IMR-90 (cell line): ENCODE results near the gene CARMIL1. TPM values are rescaled to one million over a fixed set of nuclear protein-coding genes. Genes with fewer than 3 reads are reported as not detected.

Experiments
- ATAC-seq: fragments of 200-7000 bp; cut with Tn5 transposase; 2 replicates; pipeline ENCODE4 v1.9.1; 2020; ENCODE audit warnings: low read depth, mild to moderate bottlenecking, moderate library complexity
- BruUV-seq: library from RNA; stranded (reverse); fragments of 400-500 nt; replicated peaks from 2 replicates; lab custom pipeline; 2021; lab: Mats Ljungman, UMichigan
- CTCF ChIA-PET: fragments of 300-600 bp; formaldehyde crosslinking; extraction: SDS; loops from one replicate; lab custom pipeline; 2021; ENCODE audit warnings: antibody characterized with exemption; lab: Yijun Ruan, JAX
- POLR2A ChIA-PET: fragments of 300-600 bp; sonication (Branson Sonifier 250); formaldehyde crosslinking; loops from one replicate; lab custom pipeline; 2022; ENCODE audit warnings: antibody characterized with exemption; ENCODE audit not compliant: unreplicated experiment; lab: Charles Lee
- DNase-seq: peaks from one replicate; pipeline ENCODE4 v3.0.0; 2013
- H2AFZ ChIP-seq: replicated peaks from 2 replicates; pipeline ENCODE3; 2013; ENCODE audit warnings: low read length, mild to moderate bottlenecking; ENCODE audit not compliant: poor library complexity
- H2AK5ac ChIP-seq: 2 replicates; pipeline ENCODE4 v1.6.1; 2013; ENCODE audit warnings: low read depth, low read length, inconsistent platforms
- H2AK9ac ChIP-seq: replicated peaks from 2 replicates; pipeline ENCODE3; 2013; ENCODE audit warnings: mild to moderate bottlenecking, low read depth, low read length, moderate library complexity; ENCODE audit not compliant: poor library complexity
- H2BK120ac ChIP-seq: 2 replicates; pipeline ENCODE4 v1.6.1; 2013; ENCODE audit warnings: low read depth, low read length, inconsistent platforms
- H2BK15ac ChIP-seq: 3 replicates; pipeline ENCODE4 v1.6.1; 2013; ENCODE audit warnings: low read depth, low read length, inconsistent platforms
- H2BK20ac ChIP-seq: 2 replicates; pipeline ENCODE4 v1.6.1; 2013; ENCODE audit warnings: low read depth, mild to moderate bottlenecking, inconsistent platforms, low read length, moderate library complexity
- H2BK5ac ChIP-seq: 2 replicates; pipeline ENCODE4 v1.6.1; 2013; ENCODE audit warnings: mild to moderate bottlenecking, low read depth, low read length, inconsistent platforms; ENCODE audit not compliant: poor library complexity, severe bottlenecking
- H3K14ac ChIP-seq: replicated peaks from 2 replicates; pipeline ENCODE4 v1.6.1; 2013; ENCODE audit warnings: low read depth, low read length, inconsistent platforms
- H3K18ac ChIP-seq: 2 replicates; pipeline ENCODE4 v1.6.1; 2013; ENCODE audit warnings: low read depth, low read length, control low read depth
- H3K23ac ChIP-seq: 2 replicates; pipeline ENCODE4 v1.6.1; 2013; ENCODE audit warnings: low read depth, low read length, inconsistent platforms
- H3K27ac ChIP-seq: 2 replicates; pipeline ENCODE4 v1.5.1; 2013; ENCODE audit warnings: mild to moderate bottlenecking, control low read depth, low read length; ENCODE audit not compliant: insufficient read depth
- H3K27me3 ChIP-seq: 2 replicates; pipeline ENCODE4 v1.6.1; 2013; ENCODE audit warnings: low read length; ENCODE audit not compliant: control insufficient read depth, insufficient read depth
- H3K36me3 ChIP-seq: 2 replicates; pipeline ENCODE4 v1.6.1; 2013; ENCODE audit warnings: low read length, mixed read lengths; ENCODE audit not compliant: control insufficient read depth, insufficient read depth
- H3K4ac ChIP-seq: 2 replicates; pipeline ENCODE4 v1.6.1; 2013; ENCODE audit warnings: low read depth, low read length, inconsistent platforms
- H3K4me1 ChIP-seq: 2 replicates; pipeline ENCODE4 v1.6.1; 2013; ENCODE audit warnings: low read length, mixed read lengths; ENCODE audit not compliant: control insufficient read depth, insufficient read depth
- H3K4me2 ChIP-seq: 2 replicates; pipeline ENCODE4 v1.6.1; 2013; ENCODE audit warnings: low read depth, mild to moderate bottlenecking, control low read depth, low read length, moderate library complexity
- H3K4me3 ChIP-seq: 2 replicates; pipeline ENCODE4 v1.5.1; 2013; ENCODE audit warnings: low read depth, mild to moderate bottlenecking, control low read depth, low read length, moderate library complexity; ENCODE audit not compliant: insufficient read depth
- H3K56ac ChIP-seq: 2 replicates; pipeline ENCODE4 v1.6.1; 2013; ENCODE audit warnings: low read length, inconsistent platforms; ENCODE audit not compliant: insufficient read depth; ENCODE audit errors: extremely low read depth
- H3K79me1 ChIP-seq, 2 experiments: 2 replicates each; pipeline ENCODE4 v1.6.1; 2013; ENCODE audit warnings: low read length in 2 of 2, inconsistent platforms in 1 of 2, low read depth in 1 of 2
- H3K9ac ChIP-seq: 2 replicates; pipeline ENCODE4 v1.6.1; 2013; ENCODE audit warnings: low read depth, low read length, control low read depth
- H3K9me1 ChIP-seq: 2 replicates; pipeline ENCODE4 v1.6.1; 2013; ENCODE audit warnings: low read length, inconsistent platforms; ENCODE audit not compliant: insufficient read depth
- H3K9me3 ChIP-seq: 2 replicates; pipeline ENCODE4 v1.6.1; 2013; ENCODE audit warnings: low read length; ENCODE audit not compliant: control insufficient read depth, insufficient read depth
- H4K20me1 ChIP-seq: 2 replicates; pipeline ENCODE4 v1.6.1; 2013; ENCODE audit warnings: low read length, inconsistent platforms; ENCODE audit not compliant: insufficient read depth
- H4K5ac ChIP-seq: 2 replicates; pipeline ENCODE4 v1.6.1; 2013; ENCODE audit warnings: mild to moderate bottlenecking, low read depth, low read length, control low read depth
- H4K8ac ChIP-seq, 2 experiments: 2 replicates each; pipeline ENCODE4 v1.6.1; 2013; ENCODE audit warnings: low read depth in 2 of 2, low read length in 2 of 2, control low read depth in 1 of 2, inconsistent platforms in 1 of 2
- H4K91ac ChIP-seq: 2 replicates; pipeline ENCODE4 v1.6.1; 2013; ENCODE audit warnings: low read depth, low read length, inconsistent platforms; ENCODE audit not compliant: insufficient read depth
- BHLHE40 ChIP-seq: fragments of 150-350 bp; IDR thresholded peaks from 2 replicates; pipeline ENCODE4 v1.6.1; 2016; ENCODE audit warnings: mild to moderate bottlenecking, low read depth, low read length
- CEBPB ChIP-seq: IDR thresholded peaks from 2 replicates; pipeline ENCODE4 v1.6.1; 2012; ENCODE audit warnings: low read depth, low read length, improper control_type of control experiment
- CHD1 ChIP-seq: IDR thresholded peaks from 2 replicates; pipeline ENCODE4 v1.6.1; 2012; ENCODE audit warnings: low read depth, low read length, improper control_type of control experiment
- ELK1 ChIP-seq: fragments of 150-350 bp; IDR thresholded peaks from 2 replicates; pipeline ENCODE4 v1.6.1; 2016; ENCODE audit warnings: low read depth, mild to moderate bottlenecking, low read length, moderate library complexity, borderline replicate concordance
- FOS ChIP-seq: fragments of 150-350 bp; IDR thresholded peaks from 2 replicates; pipeline ENCODE4 v1.6.1; 2016; ENCODE audit warnings: low read depth, low read length
- MAZ ChIP-seq: IDR thresholded peaks from 2 replicates; pipeline ENCODE4 v1.6.1; 2012; ENCODE audit warnings: low read depth, mild to moderate bottlenecking, low read length, improper control_type of control experiment, moderate library complexity, borderline replicate concordance
- MXI1 ChIP-seq: IDR thresholded peaks from 2 replicates; pipeline ENCODE4 v1.6.1; 2012; ENCODE audit warnings: low read depth, mild to moderate bottlenecking, low read length, moderate library complexity, borderline replicate concordance
- NFE2L2 ChIP-seq: fragments of 150-350 bp; IDR thresholded peaks from 2 replicates; pipeline ENCODE4 v1.6.1; 2016; ENCODE audit warnings: low read depth, mild to moderate bottlenecking, low read length
- POLR2A ChIP-seq: IDR thresholded peaks from 2 replicates; pipeline ENCODE4 v1.6.1; 2012; ENCODE audit warnings: mild to moderate bottlenecking, low read depth, low read length
- RAD21 ChIP-seq: IDR thresholded peaks from 2 replicates; pipeline ENCODE4 v1.6.1; 2012; ENCODE audit warnings: low read length, improper control_type of control experiment
- RCOR1 ChIP-seq: IDR thresholded peaks from 2 replicates; pipeline ENCODE4 v1.6.1; 2012; ENCODE audit warnings: mild to moderate bottlenecking, low read length, improper control_type of control experiment; ENCODE audit not compliant: insufficient replicate concordance
- RFX5 ChIP-seq: IDR thresholded peaks from 2 replicates; pipeline ENCODE4 v1.8.0; 2012; ENCODE audit warnings: low read depth, mild to moderate bottlenecking, low read length, moderate library complexity
- SMC3 ChIP-seq: fragments of 150-350 bp; IDR thresholded peaks from 2 replicates; pipeline ENCODE4 v1.6.1; 2016; ENCODE audit warnings: low read depth, mild to moderate bottlenecking, antibody characterized with exemption, low read length, moderate library complexity
- WGBS, 2 experiments: methylation state at CpG; one replicate each; pipeline versions ENCODE4 v1.1.5 to v1.1.7; 2013; ENCODE audit warnings: missing lambda C conversion rate in 2 of 2; ENCODE audit not compliant: insufficient read length in 1 of 2; ENCODE audit errors: extremely low coverage in 2 of 2; 5-methylcytosine and 5-hydroxymethylcytosine counted together
- dilution Hi-C: fragments of 300-500 bp; cut with HindIII; formaldehyde crosslinking; loops from one replicate; pipeline ENCODE4 v1.14.3; 2018; ENCODE audit warnings: low sequenced_read_pairs; ENCODE audit not compliant: unreplicated experiment
- in situ Hi-C: fragments of 300-500 bp; cut with MboI; formaldehyde crosslinking; loops from 3 replicates; pipeline ENCODE4 v1.14.3; 2019; ENCODE audit warnings: low sequenced_read_pairs, inconsistent platforms, mixed read lengths
- intact Hi-C: fragments of 100-400 bp; cut with micrococcal nuclease; formaldehyde crosslinking; loops from 2 replicates; pipeline ENCODE4 v1.10.0; 2022
- polyA plus RNA-seq, 3 experiments: library from polyadenylated mRNA; depleted of rRNA; stranded (reverse); fragments of >200 nt; gene quantifications; 2 replicates each; pipeline ENCODE4 v1.2.3, GENCODE V29; 2012; ENCODE audit warnings: low replicate concordance in 1 of 3
- total RNA-seq: library from RNA; depleted of rRNA; stranded (reverse); fragments of >200 nt; gene quantifications from 2 replicates; pipeline ENCODE4 v1.2.3, GENCODE V29; 2012
- TF ChIP-seq, protein P1 (sequence below): conservative IDR thresholded peaks from 2 replicates; pipeline ENCODE4 v1.5.1; 2012; ENCODE audit warnings: mild to moderate bottlenecking, low read depth, low read length, improper control_type of control experiment

Gene CARMIL1
- total and polyA plus RNA-seq, 2 of the 4 experiments (the other 2 are of a cell fraction), result 1.3 to 2.9 TPM

GRCh38 chr6:25340431-25341202, 61.4 kb downstream of the CARMIL1 start (continued):
- TF ChIP-seq, protein P1, sequence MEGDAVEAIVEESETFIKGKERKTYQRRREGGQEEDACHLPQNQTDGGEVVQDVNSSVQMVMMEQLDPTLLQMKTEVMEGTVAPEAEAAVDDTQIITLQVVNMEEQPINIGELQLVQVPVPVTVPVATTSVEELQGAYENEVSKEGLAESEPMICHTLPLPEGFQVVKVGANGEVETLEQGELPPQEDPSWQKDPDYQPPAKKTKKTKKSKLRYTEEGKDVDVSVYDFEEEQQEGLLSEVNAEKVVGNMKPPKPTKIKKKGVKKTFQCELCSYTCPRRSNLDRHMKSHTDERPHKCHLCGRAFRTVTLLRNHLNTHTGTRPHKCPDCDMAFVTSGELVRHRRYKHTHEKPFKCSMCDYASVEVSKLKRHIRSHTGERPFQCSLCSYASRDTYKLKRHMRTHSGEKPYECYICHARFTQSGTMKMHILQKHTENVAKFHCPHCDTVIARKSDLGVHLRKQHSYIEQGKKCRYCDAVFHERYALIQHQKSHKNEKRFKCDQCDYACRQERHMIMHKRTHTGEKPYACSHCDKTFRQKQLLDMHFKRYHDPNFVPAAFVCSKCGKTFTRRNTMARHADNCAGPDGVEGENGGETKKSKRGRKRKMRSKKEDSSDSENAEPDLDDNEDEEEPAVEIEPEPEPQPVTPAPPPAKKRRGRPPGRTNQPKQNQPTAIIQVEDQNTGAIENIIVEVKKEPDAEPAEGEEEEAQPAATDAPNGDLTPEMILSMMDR, result no peak

- no peak overlapping the region for H3K4me2 ChIP-seq
- ChIA-PET CTCF (no interaction called here), POLR2A (no interaction called here)
- no peak overlapping the region for H2BK15ac ChIP-seq
- peaks cover 5% of the 10 kb centered on the region for H3K9me1 ChIP-seq
- H3K9ac ChIP-seq, result no peak overlapping the region
- no peaks in the 10 kb centered on the region for H4K20me1 ChIP-seq
- BruUV-seq, result no TSS peak
- no peak overlapping the region for H3K56ac ChIP-seq
- no peak overlapping the region for H4K8ac ChIP-seq
- H3K36me3 ChIP-seq, result no peaks in the 10 kb centered on the region
- H3K4me1 ChIP-seq, result 0 out of 2 replicates have a peak, but pooled peaks cover 1% of the 10 kb centered on the region
- no peak overlapping the region for H3K4ac ChIP-seq
- no peak overlapping the region for H2BK5ac ChIP-seq
- WGBS, 2 experiments, result no CpG with 5 or more reads among the region's 3 CpGs
- peaks cover 0 to 6% of the 10 kb centered on the region in 2 experiments; a peak in 1 of 4 replicates for H3K79me1 ChIP-seq
- no peak overlapping the region for H3K14ac ChIP-seq
- no peak overlapping the region for H2AK5ac ChIP-seq
- H2BK120ac ChIP-seq, result no peak overlapping the region
- dilution Hi-C loops (no loop called here), intact Hi-C loops (no loop called here), in situ Hi-C loops (no loop called here)
- H3K18ac ChIP-seq, result no peak overlapping the region
- H2AFZ ChIP-seq, result no peak overlapping the region
- no peak overlapping the region for H3K4me3 ChIP-seq
- no peaks in the 10 kb centered on the region for H3K27me3 ChIP-seq
- no peak overlapping the region for H2BK20ac ChIP-seq
- no peak for ATAC-seq
- no peak overlapping the region for H3K23ac ChIP-seq
- no peak overlapping the region for H4K91ac ChIP-seq
- no peak overlapping the region for H3K27ac ChIP-seq
- no peaks in the 10 kb centered on the region for H3K9me3 ChIP-seq
- no peak overlapping the region for H2AK9ac ChIP-seq
- no peak for DNase-seq
- no peak overlapping the region for H4K5ac ChIP-seq
- TF ChIP-seq POLR2A (no peak), FOS (no peak), BHLHE40 (no peak), MXI1 (no peak), RAD21 (no peak), ELK1 (no peak), RCOR1 (no peak), SMC3 (no peak), CEBPB (no peak), NFE2L2 (no peak), CHD1 (no peak), MAZ (no peak), RFX5 (no peak)
These were observed 62.0 kb downstream of the CARMIL1 start for GRCh38 chr6:25341203-25341552.
